Mesendoderm (in vitro differentiated cells): ENCODE data around the gene TICAM2.

ENCODE experiments used
- DNase-seq: peaks from one replicate; pipeline ENCODE4 v3.0.0; 2013
- H2AK5ac ChIP-seq: 2 replicates; pipeline ENCODE4 v1.6.1; 2013; ENCODE audit warnings: low read length, inconsistent platforms
- H2BK120ac ChIP-seq: 2 replicates; pipeline ENCODE4 v1.6.1; 2013; ENCODE audit warnings: low read depth, mild to moderate bottlenecking, low read length, moderate library complexity, mixed read lengths
- H2BK15ac ChIP-seq: replicated peaks from 2 replicates; pipeline ENCODE4 v1.6.1; 2013; ENCODE audit warnings: low read depth, mild to moderate bottlenecking, moderate library complexity
- H2BK5ac ChIP-seq: 2 replicates; pipeline ENCODE4 v1.6.1; 2013; ENCODE audit warnings: low read length, inconsistent platforms
- H3K18ac ChIP-seq: 2 replicates; pipeline ENCODE4 v1.6.1; 2013; ENCODE audit warnings: mild to moderate bottlenecking, low read length, mixed read lengths
- H3K23ac ChIP-seq: one replicate; pipeline ENCODE4 v1.6.1; 2013; ENCODE audit warnings: low read length
- H3K27ac ChIP-seq: 2 replicates; pipeline ENCODE4 v1.5.1; 2013; ENCODE audit warnings: low read depth, mild to moderate bottlenecking, inconsistent platforms, low read length, moderate library complexity
- H3K27me3 ChIP-seq: 2 replicates; pipeline ENCODE4 v1.6.1; 2013; ENCODE audit warnings: low read length, control low read depth, mild to moderate bottlenecking, inconsistent platforms; ENCODE audit not compliant: insufficient read depth, poor library complexity
- H3K36me3 ChIP-seq: 2 replicates; pipeline ENCODE4 v1.6.1; 2013; ENCODE audit warnings: low read length, inconsistent platforms; ENCODE audit not compliant: control insufficient read depth, insufficient read depth
- H3K4ac ChIP-seq: one replicate; pipeline ENCODE4 v1.6.1; 2013; ENCODE audit warnings: low read depth, mild to moderate bottlenecking, low read length, moderate library complexity
- H3K4me1 ChIP-seq: 2 replicates; pipeline ENCODE4 v1.6.1; 2013; ENCODE audit warnings: low read depth, low read length, inconsistent platforms; ENCODE audit not compliant: control insufficient read depth
- H3K4me2 ChIP-seq: 2 replicates; pipeline ENCODE4 v1.6.1; 2013; ENCODE audit warnings: low read length
- H3K4me3 ChIP-seq: 2 replicates; pipeline ENCODE4 v1.5.1; 2013; ENCODE audit warnings: mild to moderate bottlenecking, low read length
- H3K56ac ChIP-seq: one replicate; pipeline ENCODE4 v1.6.1; 2013; ENCODE audit warnings: low read length
- H3K79me1 ChIP-seq: 2 replicates; pipeline ENCODE4 v1.6.1; 2013; ENCODE audit warnings: low read length, inconsistent platforms
- H3K79me2 ChIP-seq: 2 replicates; pipeline ENCODE4 v1.6.1; 2013; ENCODE audit warnings: mild to moderate bottlenecking, low read length; ENCODE audit not compliant: control insufficient read depth, insufficient read depth
- H3K9ac ChIP-seq: 2 replicates; pipeline ENCODE4 v1.6.1; 2013; ENCODE audit warnings: low read length, inconsistent platforms
- H4K5ac ChIP-seq: one replicate; pipeline ENCODE4 v1.6.1; 2013; ENCODE audit warnings: low read length
- H4K8ac ChIP-seq: one replicate; pipeline ENCODE4 v1.6.1; 2013; ENCODE audit warnings: low read depth, mild to moderate bottlenecking, control low read depth, low read length, moderate library complexity
- WGBS: extraction: QIAGEN DNeasy Blood & Tissue Kit; methylation state at CpG from one replicate; pipeline ENCODE4 v1.1.7; 2013; ENCODE audit warnings: low lambda C conversion rate, missing lambda C conversion rate; ENCODE audit not compliant: insufficient coverage; ENCODE audit errors: extremely low coverage; 5-methylcytosine and 5-hydroxymethylcytosine counted together

Gene TICAM2

GRCh38 chr5:115565233-115565632 is 37.0 kb downstream of the TICAM2 start:
- Histone ChIP-seq H3K27ac (no peak overlapping the region), H3K79me1 (no peaks in the 10 kb centered on the region), H3K79me2 (no peaks in the 10 kb centered on the region), H3K4me2 (no peak overlapping the region), H3K4me3 (no peak overlapping the region), H4K5ac (no peak overlapping the region), H3K9ac (no peak overlapping the region), H3K23ac (no peak overlapping the region), H2BK5ac (peak overlapping the region; percentile 39), H3K27me3 (no peaks in the 10 kb centered on the region), H3K4ac (no peak overlapping the region), H3K4me1 (no peaks in the 10 kb centered on the region), H3K56ac (no peak overlapping the region), H4K8ac (no peak overlapping the region), H3K18ac (no peak overlapping the region), H3K36me3 (no peaks in the 10 kb centered on the region), H2BK120ac (no peak overlapping the region), H2BK15ac (no peak overlapping the region), H2AK5ac (no peak overlapping the region)
- WGBS = no CpG with 5 or more reads among the region's 2 CpGs
- peak; percentile 37 for DNase-seq

GRCh38 chr5:115561176-115561575 is 41.1 kb downstream of the TICAM2 start:
- Histone ChIP-seq H2AK5ac (no peak overlapping the region), H3K36me3 (no peaks in the 10 kb centered on the region), H2BK15ac (no peak overlapping the region), H3K23ac (no peak overlapping the region), H3K4me2 (no peak overlapping the region), H3K27ac (no peak overlapping the region), H2BK120ac (no peak overlapping the region), H3K79me2 (no peaks in the 10 kb centered on the region), H3K4me1 (peaks cover 3% of the 10 kb centered on the region), H3K18ac (no peak overlapping the region), H3K56ac (no peak overlapping the region), H3K27me3 (no peaks in the 10 kb centered on the region), H4K5ac (no peak overlapping the region), H3K4me3 (no peak overlapping the region), H3K9ac (no peak overlapping the region), H3K79me1 (no peaks in the 10 kb centered on the region), H3K4ac (no peak overlapping the region), H4K8ac (no peak overlapping the region), H2BK5ac (no peak overlapping the region)
- 100% methylated on average over 1 of the region's 3 CpGs for WGBS
- no peak for DNase-seq

DNA sequence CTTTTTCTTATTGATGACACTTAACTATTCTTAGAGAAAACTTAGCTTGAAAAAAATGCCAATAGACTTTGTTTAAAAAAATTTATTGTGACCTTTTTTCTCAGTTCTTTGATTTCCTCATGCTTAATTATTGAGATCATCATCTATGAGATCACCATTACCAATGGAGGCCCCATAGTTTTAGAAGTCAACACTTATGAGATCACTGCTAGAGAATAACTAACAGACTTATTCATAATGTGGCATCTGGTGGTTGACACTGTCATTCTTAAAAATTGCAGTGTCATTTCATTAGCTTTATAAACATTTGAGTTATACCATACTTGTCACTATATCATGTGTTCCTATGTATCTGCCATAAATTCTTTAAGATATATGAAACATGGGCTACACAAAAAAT is 42.8 kb downstream of the TICAM2 start:
- H2AK5ac ChIP-seq = no peak overlapping the region
- no peak overlapping the region for H3K4ac ChIP-seq
- no peak overlapping the region for H2BK5ac ChIP-seq
- H3K79me2 ChIP-seq = no peaks in the 10 kb centered on the region
- H2BK120ac ChIP-seq = no peak overlapping the region
- no peak overlapping the region for H3K56ac ChIP-seq
- no peaks in the 10 kb centered on the region for H3K79me1 ChIP-seq
- H3K4me3 ChIP-seq = no peak overlapping the region
- H3K4me2 ChIP-seq = no peak overlapping the region
- no peak overlapping the region for H3K9ac ChIP-seq
- no peak overlapping the region for H2BK15ac ChIP-seq
- no peak overlapping the region for H3K23ac ChIP-seq
- H3K27ac ChIP-seq = no peak overlapping the region
- H3K4me1 ChIP-seq = peaks cover 3% of the 10 kb centered on the region
- no peaks in the 10 kb centered on the region for H3K36me3 ChIP-seq
- no peak overlapping the region for H4K5ac ChIP-seq
- H3K18ac ChIP-seq = no peak overlapping the region
- no peaks in the 10 kb centered on the region for H3K27me3 ChIP-seq
- no peak for DNase-seq
- H4K8ac ChIP-seq = no peak overlapping the region

DNA sequence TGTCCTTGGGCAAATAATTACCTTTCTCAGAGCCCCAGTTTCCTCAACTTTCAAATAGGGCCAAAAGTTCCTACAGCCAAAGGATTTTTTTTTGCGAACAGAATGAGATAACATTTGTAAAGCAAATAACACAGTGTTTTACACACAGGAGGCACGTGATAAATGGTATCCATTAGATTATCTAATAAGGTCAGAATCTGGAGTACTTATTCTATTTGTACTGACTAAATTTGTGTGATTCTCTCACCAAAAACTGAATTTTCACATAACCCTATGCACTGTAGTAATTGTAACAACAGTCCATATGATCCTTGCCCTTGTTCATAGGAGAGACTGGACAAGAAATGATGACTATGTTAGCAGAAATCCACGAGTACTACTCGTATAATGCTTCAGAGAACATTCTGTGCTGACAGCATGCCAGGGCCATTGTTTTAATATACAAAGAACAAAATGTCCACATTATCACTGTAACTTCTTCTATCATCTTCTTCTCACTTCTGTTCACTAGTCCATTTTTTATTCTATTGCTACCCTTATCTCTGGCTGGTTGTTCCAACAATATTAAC is 43.8 kb downstream of the TICAM2 start:
- no peak overlapping the region for H2BK15ac ChIP-seq
- no peak overlapping the region for H3K27ac ChIP-seq
- no peak overlapping the region for H3K4ac ChIP-seq
- no peaks in the 10 kb centered on the region for H3K36me3 ChIP-seq
- H2BK120ac ChIP-seq = no peak overlapping the region
- H3K18ac ChIP-seq = no peak overlapping the region
- no peak overlapping the region for H4K8ac ChIP-seq
- WGBS = no CpG with 5 or more reads among the region's 4 CpGs
- H3K56ac ChIP-seq = no peak overlapping the region
- no peak overlapping the region for H4K5ac ChIP-seq
- no peak for DNase-seq
- H3K27me3 ChIP-seq = no peaks in the 10 kb centered on the region
- no peak overlapping the region for H2BK5ac ChIP-seq
- H3K4me2 ChIP-seq = no peak overlapping the region
- H3K79me2 ChIP-seq = no peaks in the 10 kb centered on the region
- no peak overlapping the region for H3K23ac ChIP-seq
- H3K4me3 ChIP-seq = no peak overlapping the region
- no peak overlapping the region for H3K9ac ChIP-seq
- no peaks in the 10 kb centered on the region for H3K79me1 ChIP-seq
- peaks cover 3% of the 10 kb centered on the region for H3K4me1 ChIP-seq
- no peak overlapping the region for H2AK5ac ChIP-seq

DNA sequence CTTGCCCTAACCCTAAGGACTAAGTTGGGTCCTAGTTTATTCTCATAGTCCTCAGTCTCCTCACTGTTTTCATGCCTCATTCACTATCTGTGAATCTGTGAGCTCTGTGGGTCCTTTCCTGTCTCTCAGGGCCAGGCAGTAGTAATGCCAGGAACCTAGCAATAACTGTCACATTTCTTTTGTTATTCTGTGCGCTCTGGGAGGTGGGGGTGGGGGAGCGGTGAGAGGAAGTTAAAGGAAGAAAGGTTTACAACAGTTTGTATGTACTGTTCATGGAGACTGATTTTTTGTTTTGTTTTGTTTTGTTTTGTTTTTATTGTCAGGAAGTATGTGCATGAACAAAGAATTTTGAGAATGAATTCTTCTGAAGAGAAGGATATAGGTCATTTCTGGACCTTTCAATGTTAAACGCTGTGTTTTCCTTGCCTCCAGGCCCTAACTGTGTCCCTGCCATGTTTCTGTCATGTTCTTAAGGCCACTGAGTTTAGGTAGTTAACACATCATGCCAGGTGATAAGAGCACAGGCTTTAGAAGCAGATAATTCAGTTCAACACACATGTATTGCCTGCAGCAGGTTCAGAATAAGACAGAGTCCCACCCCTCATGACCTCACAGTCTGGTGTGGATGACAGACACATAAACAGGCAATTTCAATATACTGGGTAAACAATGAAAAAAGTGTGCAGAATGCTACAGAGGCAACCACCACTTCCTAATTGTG is 44.5 kb downstream of the TICAM2 start:
- H3K79me2 ChIP-seq = no peaks in the 10 kb centered on the region
- no peak overlapping the region for H4K5ac ChIP-seq
- H2BK120ac ChIP-seq = no peak overlapping the region
- H2BK5ac ChIP-seq = no peak overlapping the region
- H3K23ac ChIP-seq = no peak overlapping the region
- no peak overlapping the region for H3K18ac ChIP-seq
- no peaks in the 10 kb centered on the region for H3K36me3 ChIP-seq
- no peak overlapping the region for H3K4ac ChIP-seq
- H3K56ac ChIP-seq = no peak overlapping the region
- no peak overlapping the region for H4K8ac ChIP-seq
- H3K27me3 ChIP-seq = no peaks in the 10 kb centered on the region
- DNase-seq = no peak
- no peak overlapping the region for H3K27ac ChIP-seq
- no peak overlapping the region for H3K4me2 ChIP-seq
- WGBS = no CpG with 5 or more reads among the region's 3 CpGs
- no peak overlapping the region for H3K9ac ChIP-seq
- no peak overlapping the region for H2BK15ac ChIP-seq
- no peaks in the 10 kb centered on the region for H3K79me1 ChIP-seq
- H2AK5ac ChIP-seq = no peak overlapping the region
- peaks cover 3% of the 10 kb centered on the region for H3K4me1 ChIP-seq
- no peak overlapping the region for H3K4me3 ChIP-seq

DNA sequence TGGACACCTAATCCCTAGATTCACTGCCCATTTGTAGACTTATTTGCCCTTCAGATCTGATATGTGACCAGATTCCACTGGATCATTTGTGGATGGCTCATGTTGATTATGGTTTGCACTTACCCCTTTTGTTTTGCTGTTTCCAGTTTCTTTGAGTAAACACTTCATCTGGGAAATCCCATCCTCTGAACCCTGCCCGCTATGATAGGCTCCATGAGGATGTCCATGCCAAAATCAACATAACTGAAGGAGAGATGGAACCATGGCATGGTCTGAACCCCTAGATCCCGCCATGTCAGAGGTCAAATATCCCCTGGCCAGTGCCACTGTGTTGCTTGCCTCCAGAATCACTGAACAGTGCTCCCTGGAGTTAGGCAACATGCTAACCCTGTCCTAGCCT is 46.0 kb downstream of the TICAM2 start:
- Histone ChIP-seq H3K56ac (no peak overlapping the region), H3K4me3 (no peak overlapping the region), H4K5ac (no peak overlapping the region), H3K4me2 (no peak overlapping the region), H2BK120ac (no peak overlapping the region), H3K79me1 (no peaks in the 10 kb centered on the region), H3K4me1 (peaks cover 6% of the 10 kb centered on the region), H3K27me3 (no peaks in the 10 kb centered on the region), H3K18ac (no peak overlapping the region), H4K8ac (no peak overlapping the region), H2AK5ac (no peak overlapping the region), H3K4ac (no peak overlapping the region), H3K9ac (no peak overlapping the region), H2BK5ac (no peak overlapping the region), H3K79me2 (no peaks in the 10 kb centered on the region), H3K23ac (no peak overlapping the region), H3K36me3 (no peaks in the 10 kb centered on the region), H3K27ac (no peak overlapping the region), H2BK15ac (no peak overlapping the region)
- WGBS = no CpG with 5 or more reads among the region's 2 CpGs
- no peak for DNase-seq
